HK-2 (cell line): Measurements from ENCODE around the gene TERF2IP.

Experiments used
- DNase-seq: peaks from one replicate; pipeline ENCODE4 v3.0.0-alpha.2; 2018; ENCODE audit not compliant: unreplicated experiment

The TERF2IP gene

DNA sequence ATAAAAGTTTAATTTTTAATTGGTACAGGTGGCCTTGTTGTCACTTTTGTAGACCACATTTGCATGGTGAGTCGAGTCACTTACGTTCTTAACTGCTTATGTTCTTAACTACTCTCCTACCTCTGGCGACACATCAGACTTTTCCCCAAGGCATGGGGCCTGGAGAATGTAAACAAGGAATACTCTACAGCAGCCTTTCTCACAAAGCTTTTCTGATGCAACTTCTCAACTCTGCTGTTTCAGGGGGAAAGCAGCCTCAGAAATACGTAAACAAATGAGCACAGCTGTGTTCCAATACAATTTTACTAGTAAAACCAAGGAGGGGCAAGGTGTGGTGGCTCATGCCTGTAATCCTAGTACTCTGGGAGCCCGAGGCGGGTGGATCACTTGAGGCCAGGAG is 7.0 kb upstream of the TERF2IP start:
- DNase-seq, result no peak

DNA sequence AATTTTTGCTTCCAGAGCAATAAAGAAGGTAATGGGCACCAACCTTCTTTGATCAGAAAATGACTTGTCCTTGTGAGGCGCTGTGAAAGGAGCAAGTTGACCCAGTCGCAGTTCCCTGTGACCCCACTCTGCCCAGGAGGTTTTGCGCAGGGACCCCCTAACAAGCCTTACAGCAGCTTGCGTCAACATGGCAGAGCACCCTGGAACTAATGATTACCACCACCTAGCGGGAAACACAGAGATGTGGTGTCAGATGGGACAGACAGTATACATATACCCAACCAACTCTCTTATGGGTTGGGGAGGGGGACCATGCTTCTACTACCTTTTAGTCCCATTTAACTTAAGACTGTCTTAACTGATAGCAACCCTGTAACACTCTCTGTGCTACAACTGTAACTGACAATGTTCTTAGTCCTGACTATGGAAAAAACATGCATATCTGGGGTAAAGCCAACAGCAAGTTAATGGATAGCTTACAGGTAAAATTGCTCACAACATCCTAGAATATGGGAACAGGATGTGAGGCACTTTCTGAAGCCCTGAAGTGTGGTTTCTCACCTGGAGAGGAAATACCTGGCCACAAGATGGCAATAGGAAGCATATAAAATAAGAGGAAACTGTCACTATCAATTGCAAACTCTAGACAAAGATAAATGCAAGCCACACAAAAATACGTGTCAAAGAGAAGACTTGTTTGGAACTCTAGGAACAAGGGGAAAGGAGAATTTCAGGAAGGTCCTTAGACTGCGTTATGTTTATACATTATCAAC is 3.1 kb upstream of the TERF2IP start:
- no peak for DNase-seq

DNA sequence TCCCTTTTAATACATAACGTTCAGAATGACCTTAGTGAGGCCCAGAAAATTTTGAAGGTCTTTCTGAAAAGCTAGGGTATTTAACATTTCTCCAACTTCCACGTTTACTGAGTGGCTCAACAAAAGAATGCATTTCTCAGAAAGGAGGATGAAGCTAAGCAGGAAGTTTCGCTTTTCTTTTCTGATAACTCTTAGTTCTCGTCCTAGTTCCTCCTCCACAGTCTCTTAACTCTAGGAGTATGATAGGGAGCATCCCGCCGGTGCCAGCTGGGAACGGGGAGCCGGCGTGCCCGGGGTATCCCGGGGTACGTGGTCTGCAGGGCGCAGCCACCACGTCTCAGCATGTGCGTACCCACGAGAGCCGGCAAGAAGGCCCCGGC is 471 bp upstream of the TERF2IP start:
- no peak for DNase-seq

DNA sequence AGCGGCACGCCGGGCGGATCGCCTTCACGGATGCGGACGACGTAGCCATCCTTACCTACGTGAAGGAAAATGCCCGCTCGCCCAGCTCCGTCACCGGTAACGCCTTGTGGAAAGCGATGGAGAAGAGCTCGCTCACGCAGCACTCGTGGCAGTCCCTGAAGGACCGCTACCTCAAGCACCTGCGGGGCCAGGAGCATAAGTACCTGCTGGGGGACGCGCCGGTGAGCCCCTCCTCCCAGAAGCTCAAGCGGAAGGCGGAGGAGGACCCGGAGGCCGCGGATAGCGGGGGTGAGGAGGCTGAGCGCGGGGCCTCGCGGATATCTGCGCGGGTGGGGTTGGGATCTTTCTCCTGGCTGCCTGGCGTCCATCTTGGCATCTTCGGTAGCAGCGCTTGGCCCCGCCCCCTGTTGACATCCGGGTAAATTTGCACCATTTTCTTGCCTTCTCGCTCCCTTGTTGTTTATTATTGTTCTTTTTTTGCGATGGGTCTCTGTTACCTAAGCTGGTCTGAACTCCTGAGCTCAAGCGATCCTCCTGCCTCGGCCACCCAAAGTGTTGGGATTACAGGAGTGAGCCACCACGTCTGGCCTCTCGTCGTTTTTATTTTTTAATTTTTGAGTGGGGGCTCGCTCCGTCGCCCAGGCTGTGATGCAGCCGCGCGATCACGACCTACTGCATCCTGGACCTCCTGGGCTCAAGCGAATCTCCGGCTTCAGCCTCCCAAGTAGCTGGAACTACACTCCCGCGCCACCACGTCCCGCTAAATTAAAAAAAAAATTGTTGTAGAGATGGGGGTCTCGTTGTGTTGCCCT is 898 bp downstream of the TERF2IP start:
- peak; percentile 67 for DNase-seq

DNA sequence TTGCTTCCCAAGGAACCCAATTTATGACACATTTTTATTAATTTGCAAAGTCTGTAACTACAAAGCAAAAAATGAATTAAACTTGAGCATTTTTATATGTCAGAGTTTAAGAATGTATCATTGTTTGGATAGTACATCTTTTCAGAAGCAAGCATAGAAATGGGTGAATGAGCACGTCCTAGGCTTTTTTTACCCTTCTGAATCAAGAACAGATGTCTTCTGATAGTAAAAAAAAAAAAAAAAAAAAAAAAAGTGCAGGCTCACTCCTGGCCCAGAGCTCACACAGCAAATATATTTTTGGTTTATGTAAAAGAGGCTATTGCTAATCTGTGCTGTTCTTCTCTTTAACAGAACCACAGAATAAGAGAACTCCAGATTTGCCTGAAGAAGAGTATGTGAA is 6.3 kb downstream of the TERF2IP start:
- no peak for DNase-seq

DNA sequence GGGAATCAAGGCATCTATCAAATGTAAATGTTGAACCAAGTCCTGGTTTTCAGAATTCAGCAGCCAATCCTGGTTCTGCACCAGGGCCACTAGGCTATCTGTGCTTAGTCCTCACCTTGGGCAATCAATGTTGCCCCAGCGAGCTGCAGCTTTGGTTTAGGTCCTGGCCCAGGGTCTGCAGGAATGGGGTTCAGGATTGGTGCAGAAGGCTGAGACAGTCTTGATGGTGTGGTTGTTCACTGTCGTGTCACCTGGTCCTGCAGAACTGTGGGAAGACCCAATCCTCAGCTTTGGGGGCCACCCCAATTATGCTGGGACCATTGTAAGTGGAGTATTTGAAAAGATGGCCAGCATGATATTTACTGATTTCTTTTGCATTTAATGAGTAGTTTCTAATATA is 10.6 kb downstream of the TERF2IP start:
- DNase-seq, result no peak

DNA sequence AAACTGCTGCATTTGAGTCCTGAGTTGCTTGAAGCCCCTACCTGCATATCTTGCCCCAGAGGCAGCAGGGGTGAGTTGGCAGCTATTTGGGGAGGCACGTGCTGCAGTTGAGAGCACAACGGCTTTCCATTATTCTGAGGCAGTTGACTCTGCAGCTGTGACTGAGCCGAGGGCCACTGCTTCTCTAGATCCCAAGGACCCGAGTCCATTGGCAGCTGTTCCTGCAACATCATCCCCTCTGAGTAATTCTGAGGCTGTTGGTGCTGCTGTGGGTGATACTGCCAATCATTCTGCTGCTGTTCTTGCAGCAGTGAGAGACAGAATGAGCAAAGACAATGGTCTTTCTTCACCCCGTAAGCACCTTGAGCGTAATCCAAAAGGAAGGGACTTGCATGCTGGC is 12.7 kb downstream of the TERF2IP start:
- no peak for DNase-seq

DNA sequence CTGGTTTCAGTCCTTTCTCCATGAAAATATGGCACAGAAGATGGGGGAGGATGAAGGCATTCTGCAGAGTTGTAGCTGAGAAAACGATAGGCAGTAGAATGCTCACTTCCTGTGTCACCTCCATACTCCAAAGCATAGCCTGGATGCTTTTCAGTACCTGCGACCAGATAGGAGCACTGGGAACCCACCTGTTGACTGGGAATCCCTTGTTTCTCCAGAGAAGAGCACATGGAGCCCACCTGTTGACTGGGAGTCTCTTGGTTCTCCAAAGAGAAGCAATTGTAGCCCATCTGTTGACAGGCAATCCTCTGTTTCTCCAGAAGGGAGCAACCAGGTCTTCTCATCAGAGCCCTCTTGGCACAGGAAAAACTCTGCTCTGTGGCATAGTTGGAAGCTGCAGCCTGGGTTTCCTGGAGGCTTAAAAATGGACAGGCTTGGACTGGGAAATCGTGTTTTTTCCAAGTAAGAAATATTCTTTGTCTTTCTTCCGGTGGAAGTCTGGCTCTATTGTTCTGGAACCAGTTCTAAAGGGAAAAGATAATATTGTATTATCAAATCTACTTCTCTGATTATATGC is 13.2 kb downstream of the TERF2IP start:
- DNase-seq, result no peak

DNA sequence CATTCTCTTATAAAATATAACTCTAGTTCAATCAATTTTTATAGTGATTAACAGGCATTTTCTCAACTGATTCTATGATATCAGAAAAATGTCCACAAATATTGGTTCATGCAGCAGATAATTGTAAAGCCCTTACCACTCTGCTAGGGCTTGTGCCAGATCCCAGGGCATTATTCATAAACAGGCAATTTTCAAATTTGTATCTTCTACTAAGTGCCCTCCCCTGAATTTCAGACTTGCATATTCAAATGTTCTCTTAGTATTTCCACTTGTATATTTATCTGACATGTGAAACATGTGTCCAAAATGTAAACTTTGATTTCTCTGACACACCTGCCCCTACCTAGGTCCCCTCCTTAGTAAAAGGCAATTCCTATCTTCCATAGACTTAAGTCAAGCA is 19.9 kb downstream of the TERF2IP start:
- DNase-seq, result no peak

DNA sequence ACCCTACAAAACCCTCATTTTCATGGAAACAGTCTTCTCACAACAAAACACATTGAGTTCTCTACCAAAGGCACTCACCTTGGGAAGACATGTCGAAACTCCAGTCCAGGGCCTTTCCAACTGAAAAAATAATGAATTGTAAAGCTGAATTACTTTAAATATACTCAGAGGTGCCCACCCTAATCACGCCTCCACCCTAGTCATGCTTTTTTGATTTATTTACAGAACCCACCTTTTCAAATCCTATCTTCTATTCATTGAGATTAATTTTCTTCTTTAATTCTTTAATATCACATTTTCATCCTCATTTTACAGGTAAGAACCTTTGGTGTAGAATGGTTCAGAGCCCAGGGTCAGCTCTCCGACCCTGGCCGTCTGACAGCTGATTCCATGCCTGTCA is 29.3 kb downstream of the TERF2IP start, which contains the start of gene CPHXL2:
Gene CPHXL2 (minus strand): TSS at position 101 of the 400 bp plus-strand sequence. CDS start 10 bp downstream, at position 91.
- DNase-seq, result no peak

DNA sequence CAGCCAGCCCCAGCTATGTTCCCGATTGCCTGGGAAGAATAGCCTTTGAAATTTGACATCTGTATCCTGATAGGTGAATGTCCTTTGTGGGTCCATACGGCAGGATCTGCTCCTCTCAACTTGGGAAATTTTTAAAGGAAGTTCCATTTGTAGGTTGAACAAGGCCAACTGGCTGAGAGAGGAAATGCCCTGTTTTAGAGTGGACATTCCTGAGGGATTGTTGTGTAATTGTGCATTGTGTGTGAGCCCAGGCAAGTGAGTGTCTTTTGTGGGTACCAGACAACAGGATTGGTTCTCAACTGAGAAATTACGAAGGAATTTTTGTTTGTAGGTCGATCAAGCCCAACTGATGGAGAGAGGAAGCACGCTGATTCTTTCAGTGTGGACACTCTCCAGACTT is 31.8 kb downstream of the TERF2IP start:
- no peak for DNase-seq

DNA sequence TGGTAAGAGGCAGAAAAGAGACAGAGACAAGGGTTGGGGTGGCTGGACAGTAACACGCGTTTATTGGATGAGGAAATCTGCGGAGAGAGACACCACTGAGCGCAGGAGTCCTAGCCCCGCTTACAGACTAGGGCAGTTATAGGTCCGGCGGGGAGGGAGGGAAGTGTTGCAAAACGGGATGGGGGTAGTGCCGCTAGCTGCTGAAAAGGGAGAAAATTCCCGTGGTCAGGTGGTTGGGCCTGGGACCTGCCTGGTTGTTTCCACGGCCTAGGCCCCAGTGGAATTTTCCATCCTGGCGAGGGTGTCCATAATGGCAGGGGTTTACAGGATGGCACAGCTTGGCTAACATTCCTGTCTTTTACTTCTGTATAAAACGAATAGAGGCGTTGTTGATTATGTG is 34.7 kb downstream of the TERF2IP start:
- DNase-seq, result no peak

DNA sequence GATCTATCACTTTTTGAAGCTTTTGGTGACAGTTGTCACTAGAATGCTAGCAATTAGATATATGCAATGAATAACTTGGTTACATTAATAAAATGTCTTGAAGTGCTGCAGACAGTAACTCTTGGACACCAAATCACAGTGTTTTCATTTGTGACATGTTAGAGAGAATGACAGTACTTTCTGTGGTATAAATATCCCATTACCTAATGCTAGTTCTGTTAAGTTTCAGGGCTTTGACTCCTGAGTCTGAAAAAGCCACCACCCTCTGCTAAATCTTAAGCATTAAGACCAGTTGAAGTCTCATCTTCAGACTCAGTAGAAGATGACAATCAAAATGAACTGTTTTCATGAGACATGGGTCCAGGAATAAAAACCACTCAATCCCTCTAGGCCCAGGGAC is 39.8 kb downstream of the TERF2IP start:
- DNase-seq, result no peak

DNA sequence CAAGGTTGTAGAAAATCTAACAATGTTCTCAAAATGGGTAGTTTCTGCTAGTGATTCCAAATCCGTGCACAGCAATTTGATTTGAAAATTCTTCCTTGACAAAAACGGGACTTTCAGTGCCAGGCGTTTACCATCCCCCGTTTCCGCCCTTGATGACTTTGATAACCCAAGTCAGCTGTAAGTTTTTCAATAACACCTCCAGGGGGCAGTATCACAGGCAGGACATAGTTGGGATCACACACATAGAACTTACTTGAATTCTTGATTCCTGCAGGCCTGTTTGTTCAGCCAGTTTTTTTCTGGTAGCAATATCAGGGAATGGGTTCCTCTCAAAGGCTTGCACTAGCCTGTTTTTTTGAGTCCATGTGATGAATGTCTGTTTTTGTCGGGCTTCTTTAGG is 48.1 kb downstream of the TERF2IP start:
- no peak for DNase-seq

DNA sequence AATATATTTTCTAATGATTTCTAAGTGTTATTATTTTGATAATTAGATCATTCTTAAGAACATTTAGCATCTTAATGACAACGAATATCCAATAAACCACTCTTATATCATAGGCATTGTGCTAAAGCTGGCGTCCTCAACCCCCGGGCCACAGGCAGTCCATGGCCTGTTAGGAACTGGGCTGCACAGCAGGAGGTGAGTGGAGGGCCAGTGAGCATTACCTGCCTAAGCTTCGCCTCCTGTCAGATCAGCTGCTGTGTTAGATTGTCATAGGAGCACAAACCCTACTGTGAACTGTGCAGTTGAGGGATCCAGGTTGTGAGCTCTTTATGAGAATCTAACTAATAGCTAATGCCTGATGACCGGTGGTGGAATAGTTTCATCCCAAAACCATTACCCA is 50.0 kb downstream of the TERF2IP start:
- no peak for DNase-seq

DNA sequence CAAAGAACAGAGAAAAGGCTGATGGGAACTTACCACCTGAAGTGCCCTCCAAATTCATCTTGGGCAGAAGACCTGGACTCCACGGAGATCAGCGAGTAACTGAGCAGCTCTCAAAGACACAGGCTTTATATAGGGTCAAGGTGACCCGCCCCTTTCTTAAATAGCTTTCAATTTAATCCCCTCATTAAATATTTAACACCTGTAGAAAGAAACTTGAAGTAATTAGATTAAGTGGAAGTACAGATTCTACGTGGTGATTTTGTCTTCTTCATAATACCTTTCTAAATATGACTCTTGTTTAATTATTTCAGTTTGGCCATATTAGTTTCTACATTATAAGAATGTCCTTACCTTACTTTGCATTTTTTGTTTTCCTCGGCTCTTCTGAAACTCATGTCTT is 53.8 kb downstream of the TERF2IP start, which contains the start of gene DUXB:
Gene DUXB (minus strand): TSS at position 101 of the 400 bp plus-strand sequence. CDS start 43 bp downstream, at position 58.
- no peak for DNase-seq

DNA sequence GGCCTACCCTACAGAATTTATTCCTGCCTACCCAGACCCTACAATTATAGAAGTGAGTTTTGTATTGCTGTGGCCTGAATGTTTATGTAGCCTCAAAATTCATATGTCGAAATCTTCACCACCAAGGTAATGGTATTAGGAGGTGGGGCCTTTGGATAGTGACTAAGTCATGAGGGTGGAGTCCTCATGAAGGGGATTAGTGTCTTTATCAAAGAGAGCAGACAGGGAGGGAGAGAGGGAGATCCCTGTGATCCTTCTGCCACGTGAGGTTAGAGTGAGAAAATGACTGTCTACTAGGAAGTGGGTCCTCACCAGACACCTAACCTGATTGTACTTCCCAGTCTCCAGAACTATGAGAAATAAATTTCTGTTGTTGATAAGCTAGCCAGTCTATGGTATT is 54.7 kb downstream of the TERF2IP start:
- no peak for DNase-seq

DNA sequence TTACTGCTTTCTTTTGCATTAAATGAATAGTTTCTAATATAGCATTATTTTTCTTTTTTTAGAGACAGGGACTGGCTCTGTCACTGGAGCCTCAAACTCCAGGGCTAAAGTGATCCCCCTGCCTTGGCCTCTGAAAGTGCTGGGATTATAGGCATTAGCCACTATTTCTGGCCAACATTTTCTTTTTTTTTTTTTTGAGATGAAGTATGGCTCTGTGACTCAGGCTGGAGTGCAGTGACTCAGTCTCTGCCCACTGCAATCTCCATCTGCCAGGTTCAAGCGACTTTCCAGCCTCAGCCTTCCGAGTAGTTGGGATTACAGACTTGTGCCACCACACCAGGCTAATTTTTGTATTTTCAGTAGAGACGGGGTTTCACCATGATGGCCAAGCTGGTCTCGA is 55.7 kb downstream of the TERF2IP start:
- DNase-seq, result no peak
